Endodermal cell (in vitro differentiated cells): ENCODE measurements around the gene THEM4. TPM values are rescaled to one million over a fixed set of nuclear protein-coding genes. Genes with fewer than 3 reads are reported as not detected.
"Not testable (repeated sequence)": the region's sequence is repeated elsewhere in the genome, so short reads cannot be mapped to it uniquely, and the experiment has no call there.

Experiments
- DNase-seq: peaks from one replicate; pipeline ENCODE4 v3.0.0-alpha.2; 2017
- H3K27ac ChIP-seq: 2 replicates; pipeline ENCODE4 v1.5.1; 2013; ENCODE audit warnings: mild to moderate bottlenecking, low read depth, low read length, moderate library complexity
- H3K27me3 ChIP-seq: 2 replicates; pipeline ENCODE4 v1.6.1; 2013; ENCODE audit warnings: mild to moderate bottlenecking, low read length, moderate library complexity; ENCODE audit not compliant: insufficient read depth, control insufficient read depth, poor library complexity, severe bottlenecking
- H3K36me3 ChIP-seq: 2 replicates; pipeline ENCODE4 v1.7.0; 2013; ENCODE audit warnings: mild to moderate bottlenecking, low read length, moderate library complexity; ENCODE audit not compliant: control insufficient read depth, insufficient read depth
- H3K4me1 ChIP-seq: one replicate; pipeline ENCODE4 v1.7.0; 2013; ENCODE audit warnings: low read length; ENCODE audit not compliant: control insufficient read depth, insufficient read depth
- H3K4me3 ChIP-seq: 2 replicates; pipeline ENCODE4 v1.5.1; 2013; ENCODE audit warnings: mild to moderate bottlenecking, low read length, moderate library complexity
- H3K9ac ChIP-seq: 2 replicates; pipeline ENCODE4 v1.6.1; 2013; ENCODE audit warnings: mild to moderate bottlenecking, low read length, moderate library complexity; ENCODE audit not compliant: poor library complexity, severe bottlenecking; ENCODE audit errors: extremely low read depth
- H3K9me3 ChIP-seq: 2 replicates; pipeline ENCODE4 v1.6.1; 2013; ENCODE audit warnings: mild to moderate bottlenecking, low read length, moderate library complexity; ENCODE audit not compliant: control insufficient read depth
- H3K27ac Mint-ChIP-seq: 2 replicates; pipeline ENCODE4 v1.8.0; 2020; ENCODE audit warnings: mixed read lengths
- H3K27me3 Mint-ChIP-seq: 2 replicates; pipeline ENCODE4 v1.8.0; 2021; ENCODE audit warnings: mild to moderate bottlenecking, mixed read lengths; ENCODE audit not compliant: insufficient read depth
- H3K36me3 Mint-ChIP-seq: 2 replicates; pipeline ENCODE4 v1.8.0; 2020; ENCODE audit warnings: low read depth, mixed read lengths
- H3K4me1 Mint-ChIP-seq: 2 replicates; pipeline ENCODE4 v1.8.0; 2020; ENCODE audit warnings: mixed read lengths
- H3K4me3 Mint-ChIP-seq: 2 replicates; pipeline ENCODE4 v1.8.0; 2020; ENCODE audit warnings: mild to moderate bottlenecking, moderate library complexity, mixed read lengths
- H3K9me3 Mint-ChIP-seq: 2 replicates; pipeline ENCODE4 v1.8.0; 2020; ENCODE audit warnings: mild to moderate bottlenecking, mixed read lengths
- CTCF ChIP-seq: fragments of 200-600 bp; sonication (generic); conservative IDR thresholded peaks from 2 replicates; pipeline ENCODE4 v1.5.0; 2021; ENCODE audit warnings: antibody characterized with exemption, mild to moderate bottlenecking
- WGBS, 2 experiments: methylation state at CpG; one replicate each; pipeline versions ENCODE4 v1.1.5 to v1.1.7; 2013; ENCODE audit warnings: missing lambda C conversion rate in 2 of 2, mixed read lengths in 1 of 2; ENCODE audit not compliant: insufficient coverage in 1 of 2, insufficient read length in 1 of 2; 5-methylcytosine and 5-hydroxymethylcytosine counted together
- total RNA-seq, 2 donors: library from RNA; stranded (reverse); fragmentation: NEBNext Ultra II Directional in 1 of 2; extraction: Animal tissue kit (Norgen Biotek cat#: 25700) in 1 of 2; gene quantifications; 2 replicates in 1 of 2; 3 replicates in 1 of 2; pipeline ENCODE4 v1.2.1, GENCODE V29; 2021

Gene THEM4
- total RNA-seq, 2 donors from 2014 or later: 12.2 to 14.3 TPM

DNA sequence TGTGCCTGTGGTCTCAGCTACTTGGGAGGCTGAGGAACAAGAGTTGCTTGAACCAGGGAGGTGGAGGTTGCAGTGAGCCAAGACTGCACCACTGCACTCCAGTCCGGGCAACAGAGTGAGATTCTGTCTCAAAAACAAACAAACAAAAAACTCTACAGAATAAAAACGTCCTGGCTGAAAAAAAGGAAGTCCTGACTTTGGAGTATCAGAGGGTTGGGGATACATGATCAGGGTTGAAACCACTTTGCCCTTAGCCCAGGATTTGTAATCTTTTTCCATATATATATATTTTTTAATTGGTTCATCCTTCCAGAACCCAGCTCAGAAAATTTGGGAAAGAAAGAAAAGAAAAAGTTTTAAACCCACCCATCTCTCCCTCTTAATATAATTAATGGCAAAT lies 6.5 kb downstream of the THEM4 start:
- Histone ChIP-seq H3K4me3 (no peak overlapping the region), H3K36me3 (peaks cover 8% of the 10 kb centered on the region), H3K27ac (no peak overlapping the region), H3K27me3 (no peaks in the 10 kb centered on the region), H3K9me3 (peaks cover 75% of the 10 kb centered on the region), H3K4me1 (no peaks in the 10 kb centered on the region), H3K9ac (no peak overlapping the region)
- no peak for TF ChIP-seq CTCF
- DNase-seq: no peak
- peaks cover 79% of the 10 kb centered on the region for H3K9me3 Mint-ChIP-seq
- H3K4me3 Mint-ChIP-seq: no peak overlapping the region
- no peaks in the 10 kb centered on the region for H3K27me3 Mint-ChIP-seq
- H3K36me3 Mint-ChIP-seq: peaks cover 62% of the 10 kb centered on the region
- WGBS, 2 experiments: 90% methylated on average over 2 of the region's 2 CpGs; no CpG with 5 or more reads in 1 of the 2 experiments
- H3K27ac Mint-ChIP-seq: no peak overlapping the region
- peaks cover 2% of the 10 kb centered on the region for H3K4me1 Mint-ChIP-seq

DNA sequence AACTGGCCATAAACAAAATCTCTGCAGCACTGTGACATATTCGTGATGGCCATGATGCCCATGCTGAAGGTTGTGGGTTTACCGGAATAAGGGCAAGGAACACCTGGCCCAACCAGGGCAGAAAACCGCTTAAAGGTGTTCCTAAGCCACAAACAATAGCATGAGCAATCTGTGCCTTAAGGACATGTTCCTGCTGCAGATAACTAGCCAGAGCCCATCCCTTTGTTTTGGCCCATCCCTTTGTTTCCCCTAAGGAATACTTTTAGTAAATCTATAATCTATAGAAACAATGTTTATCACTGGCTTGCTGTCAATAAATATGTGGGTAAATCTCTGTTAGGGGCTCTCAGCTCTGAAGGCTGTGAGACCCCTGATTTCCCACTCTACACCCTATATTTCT lies 8.5 kb downstream of the THEM4 start:
- not testable (repeated sequence) for H3K27me3 ChIP-seq, H3K9ac ChIP-seq, H3K36me3 ChIP-seq, H3K27me3 Mint-ChIP-seq, H3K27ac Mint-ChIP-seq, H3K4me3 ChIP-seq, H3K4me3 Mint-ChIP-seq, H3K4me1 Mint-ChIP-seq, H3K4me1 ChIP-seq, H3K27ac ChIP-seq, DNase-seq
- peaks cover 64% of the 10 kb centered on the region for H3K9me3 ChIP-seq
- H3K36me3 Mint-ChIP-seq: peaks cover 46% of the 10 kb centered on the region
- whole genome bisulfite sequencing, 2 experiments: 82 to 90% methylated on average over 3 of the region's 3 CpGs
- peaks cover 60% of the 10 kb centered on the region for H3K9me3 Mint-ChIP-seq

- Mint-ChIP-seq H3K27me3 (no peaks in the 10 kb centered on the region), H3K4me3 (no peak overlapping the region), H3K4me1 (peaks cover 14% of the 10 kb centered on the region), H3K9me3 (peaks cover 45% of the 10 kb centered on the region), H3K27ac (no peak overlapping the region), H3K36me3 (peaks cover 31% of the 10 kb centered on the region)
- Histone ChIP-seq H3K4me1 (peaks cover 8% of the 10 kb centered on the region), H3K9me3 (peaks cover 46% of the 10 kb centered on the region), H3K27ac (no peak overlapping the region), H3K9ac (no peak overlapping the region), H3K36me3 (no peaks in the 10 kb centered on the region), H3K27me3 (no peaks in the 10 kb centered on the region), H3K4me3 (no peak overlapping the region)
- TF ChIP-seq CTCF: no peak
- DNase-seq: no peak
- WGBS, 2 experiments: 93 to 100% methylated on average over 2 of the region's 2 CpGs
These were observed 10.8 kb downstream of the THEM4 start for GRCh38 chr1:151898519-151898991.

DNA sequence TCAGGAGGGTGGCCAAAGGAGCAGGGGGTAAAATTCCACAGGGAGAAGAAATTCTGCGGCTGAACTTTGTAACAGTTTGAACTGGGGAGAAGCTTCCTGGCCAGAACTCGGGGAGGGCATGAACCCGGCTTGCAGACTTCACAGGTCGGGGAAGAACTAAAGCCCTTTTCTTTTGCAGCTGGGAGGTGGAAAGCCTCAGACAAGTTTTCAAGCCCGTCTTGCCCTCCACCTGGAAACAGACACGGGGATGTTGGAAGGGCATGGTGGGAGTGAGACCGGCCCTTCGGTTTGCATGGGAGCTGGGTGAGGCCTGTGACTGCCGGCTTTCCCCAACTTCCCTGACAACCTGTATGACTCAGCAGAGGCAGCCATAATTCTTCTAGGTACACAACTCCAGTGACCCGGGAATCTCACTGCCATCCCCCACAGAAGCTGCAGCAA lies 11.3 kb downstream of the THEM4 start:
- Mint-ChIP-seq H3K27ac (no peak overlapping the region), H3K4me1 (peaks cover 18% of the 10 kb centered on the region), H3K27me3 (no peaks in the 10 kb centered on the region), H3K36me3 (peaks cover 33% of the 10 kb centered on the region), H3K9me3 (peaks cover 45% of the 10 kb centered on the region), H3K4me3 (no peak overlapping the region)
- Histone ChIP-seq H3K36me3 (no peaks in the 10 kb centered on the region), H3K9ac (no peak overlapping the region), H3K27ac (no peak overlapping the region), H3K4me3 (no peak overlapping the region), H3K4me1 (peaks cover 8% of the 10 kb centered on the region), H3K9me3 (peaks cover 41% of the 10 kb centered on the region), H3K27me3 (no peaks in the 10 kb centered on the region)
- TF ChIP-seq CTCF: no peak
- DNase-seq: no peak
- WGBS, 2 experiments: 96% methylated on average over 7 to 10 of the region's 10 CpGs
